Hematopoietic multipotent progenitor cell treated with erythropoietin and hydrocortisone succinate and interleukin-3 and kit ligand, for 6 days (in vitro differentiated cells): Measurements from ENCODE around the gene S100PBP.

ENCODE experiments used
- DNase-seq: peaks from one replicate; pipeline ENCODE4 v3.0.0-alpha.2; 2015

The S100PBP gene

DNA sequence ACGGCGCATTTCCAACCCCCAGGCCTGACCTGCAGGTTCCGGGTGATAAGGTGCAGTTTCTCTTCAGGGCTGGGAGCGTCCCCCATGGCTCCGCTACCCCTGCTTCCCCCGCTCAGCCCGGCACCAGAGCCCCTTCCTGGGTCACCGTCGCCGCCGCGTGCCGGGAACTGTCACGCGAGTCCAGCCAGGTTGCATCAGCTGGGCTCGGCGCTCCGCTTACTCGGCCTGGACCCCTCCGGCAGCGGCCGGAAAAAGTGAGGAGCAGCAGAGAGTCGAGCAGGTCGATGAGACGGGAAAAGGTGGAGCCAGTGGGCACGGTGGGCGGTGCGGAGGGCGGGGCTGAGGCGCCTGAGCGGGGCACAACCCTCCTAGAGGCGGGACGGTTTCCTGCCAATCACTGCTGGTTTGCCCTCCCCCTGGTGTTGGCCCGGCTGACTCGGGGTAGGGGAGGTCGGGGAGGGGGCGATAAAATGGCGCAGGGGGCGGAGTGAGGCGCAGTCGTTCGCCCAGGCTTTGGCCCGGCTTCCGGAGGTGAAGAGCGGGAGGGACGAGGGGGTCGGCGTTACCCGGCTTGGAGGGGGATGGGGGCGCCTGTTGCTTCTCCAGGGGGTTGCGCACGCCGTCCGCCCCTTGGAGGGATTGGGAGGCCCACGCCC, at the start of gene S100PBP, which contains the start of gene YARS1:
Gene S100PBP, plus strand, starts transcription at position 495 of the 656 bp plus-strand sequence. CDS start 8,447 bp downstream, outside the sequence.
Gene YARS1, minus strand, starts transcription at position 200 of the 656 bp plus-strand sequence. Its CDS starts 114 bp downstream, at position 86.
- DNase-seq, result peak; percentile 99

DNA sequence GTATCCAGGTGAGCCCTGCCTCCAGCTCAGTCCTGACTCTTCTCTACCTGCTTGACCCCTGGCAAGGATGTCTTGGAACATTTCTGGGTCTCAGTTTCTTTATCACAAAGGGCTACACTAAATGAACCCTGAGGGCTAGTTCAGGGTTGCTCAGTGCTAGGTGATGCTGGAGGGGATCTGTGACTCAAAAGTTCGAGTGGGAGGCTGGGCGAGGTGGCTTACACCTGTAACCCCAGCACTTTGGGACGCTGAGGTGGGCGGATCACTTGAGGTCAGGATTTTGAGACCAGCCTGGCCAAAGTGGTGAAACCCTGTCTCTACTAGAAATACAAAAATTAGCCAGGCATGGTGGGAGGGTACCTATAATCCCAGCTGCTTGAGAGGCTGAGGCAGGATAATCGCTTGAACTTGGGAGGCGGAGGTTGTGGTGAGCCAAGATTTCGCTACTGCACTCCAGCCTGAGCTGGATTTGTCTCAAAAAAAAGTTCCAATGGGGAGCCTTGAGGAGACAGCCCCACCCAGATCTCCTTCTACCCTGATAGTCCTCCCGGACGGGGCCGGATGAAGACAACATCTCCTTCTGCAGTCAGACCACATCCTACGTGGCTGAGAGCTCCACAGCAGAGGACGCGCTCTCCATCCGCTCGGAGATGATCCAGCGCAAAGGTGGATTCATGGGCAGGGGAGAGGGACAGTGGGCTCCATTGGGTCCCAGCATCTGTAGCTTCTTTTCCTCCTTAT, 49.2 kb upstream of the S100PBP start:
- no peak for DNase-seq

DNA sequence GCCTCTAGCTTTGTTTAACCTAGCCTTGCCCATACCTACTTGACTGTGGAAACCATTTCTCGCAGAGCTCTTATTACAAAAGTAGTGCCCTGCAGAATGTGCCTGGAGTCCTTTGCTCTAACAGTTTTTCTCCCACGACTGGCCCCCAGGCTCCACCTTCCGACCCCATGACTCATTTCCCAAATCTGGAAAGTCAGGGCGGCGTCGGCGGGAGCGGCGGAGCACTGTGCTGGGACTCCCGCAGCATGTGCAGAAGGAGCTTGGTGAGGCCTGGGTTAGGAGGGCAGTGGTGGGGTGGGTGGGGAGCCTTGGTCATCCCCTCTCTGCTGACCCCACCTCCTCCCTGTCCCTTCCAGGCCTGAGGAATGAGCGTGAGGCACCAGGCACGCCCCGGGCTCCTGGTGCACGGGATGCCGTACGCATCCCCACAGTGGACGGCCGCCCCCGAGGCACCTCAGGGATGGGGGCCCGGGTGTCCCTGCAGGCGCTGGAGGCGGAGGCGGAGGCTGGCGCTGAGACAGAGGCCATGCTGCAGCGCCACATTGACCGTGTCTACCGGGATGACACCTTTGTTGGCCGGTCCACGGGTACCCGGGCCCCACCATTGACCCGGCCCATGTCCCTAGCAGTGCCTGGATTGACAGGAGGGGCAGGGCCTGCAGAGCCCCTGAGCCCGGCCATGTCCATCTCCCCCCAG, 47.8 kb upstream of the S100PBP start:
- no peak for DNase-seq

DNA sequence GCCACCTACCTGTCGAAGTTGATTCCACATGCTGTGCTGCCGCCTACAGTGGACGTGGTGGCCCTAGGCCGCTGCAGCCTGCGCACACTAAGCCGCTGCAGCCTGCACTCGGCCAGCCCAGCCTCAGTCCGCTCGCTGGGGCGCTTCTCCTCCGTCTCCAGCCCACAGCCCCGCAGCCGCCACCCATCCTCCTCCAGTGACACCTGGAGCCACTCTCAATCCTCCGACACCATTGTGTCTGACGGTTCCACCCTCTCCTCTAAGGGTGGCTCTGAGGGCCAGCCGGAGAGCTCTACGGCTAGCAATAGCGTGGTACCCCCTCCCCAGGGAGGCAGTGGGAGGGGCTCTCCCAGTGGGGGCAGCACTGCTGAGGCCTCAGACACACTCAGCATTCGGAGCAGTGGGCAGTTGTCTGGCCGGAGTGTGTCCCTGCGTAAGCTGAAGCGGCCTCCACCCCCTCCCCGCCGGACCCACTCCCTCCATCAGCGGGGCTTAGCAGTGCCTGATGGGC, 47.2 kb upstream of the S100PBP start:
- no peak for DNase-seq

DNA sequence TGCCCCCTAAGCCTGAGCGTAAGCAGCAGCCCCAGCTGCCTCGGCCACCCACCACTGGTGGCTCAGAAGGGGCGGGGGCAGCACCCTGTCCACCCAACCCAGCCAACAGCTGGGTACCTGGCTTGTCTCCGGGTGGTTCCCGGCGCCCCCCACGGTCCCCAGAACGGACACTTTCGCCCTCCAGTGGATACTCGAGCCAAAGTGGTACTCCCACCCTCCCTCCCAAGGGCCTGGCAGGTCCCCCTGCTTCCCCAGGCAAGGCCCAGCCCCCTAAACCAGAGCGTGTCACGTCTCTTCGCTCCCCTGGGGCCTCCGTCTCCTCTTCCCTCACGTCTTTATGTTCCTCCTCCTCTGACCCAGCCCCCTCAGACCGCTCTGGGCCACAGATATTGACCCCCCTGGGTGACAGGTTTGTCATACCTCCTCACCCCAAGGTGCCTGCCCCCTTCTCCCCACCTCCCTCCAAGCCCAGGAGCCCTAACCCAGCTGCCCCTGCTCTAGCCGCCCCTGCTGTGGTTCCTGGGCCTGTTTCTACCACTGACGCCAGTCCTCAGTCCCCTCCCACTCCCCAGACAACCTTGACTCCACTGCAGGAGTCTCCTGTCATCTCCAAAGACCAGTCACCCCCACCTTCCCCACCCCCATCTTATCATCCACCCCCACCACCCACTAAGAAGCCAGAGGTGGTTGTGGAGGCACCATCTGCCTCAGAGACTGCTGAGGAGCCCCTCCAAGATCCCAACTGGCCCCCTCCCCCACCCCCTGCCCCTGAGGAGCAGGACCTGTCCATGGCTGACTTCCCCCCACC, 46.5 kb upstream of the S100PBP start:
- no peak for DNase-seq

DNA sequence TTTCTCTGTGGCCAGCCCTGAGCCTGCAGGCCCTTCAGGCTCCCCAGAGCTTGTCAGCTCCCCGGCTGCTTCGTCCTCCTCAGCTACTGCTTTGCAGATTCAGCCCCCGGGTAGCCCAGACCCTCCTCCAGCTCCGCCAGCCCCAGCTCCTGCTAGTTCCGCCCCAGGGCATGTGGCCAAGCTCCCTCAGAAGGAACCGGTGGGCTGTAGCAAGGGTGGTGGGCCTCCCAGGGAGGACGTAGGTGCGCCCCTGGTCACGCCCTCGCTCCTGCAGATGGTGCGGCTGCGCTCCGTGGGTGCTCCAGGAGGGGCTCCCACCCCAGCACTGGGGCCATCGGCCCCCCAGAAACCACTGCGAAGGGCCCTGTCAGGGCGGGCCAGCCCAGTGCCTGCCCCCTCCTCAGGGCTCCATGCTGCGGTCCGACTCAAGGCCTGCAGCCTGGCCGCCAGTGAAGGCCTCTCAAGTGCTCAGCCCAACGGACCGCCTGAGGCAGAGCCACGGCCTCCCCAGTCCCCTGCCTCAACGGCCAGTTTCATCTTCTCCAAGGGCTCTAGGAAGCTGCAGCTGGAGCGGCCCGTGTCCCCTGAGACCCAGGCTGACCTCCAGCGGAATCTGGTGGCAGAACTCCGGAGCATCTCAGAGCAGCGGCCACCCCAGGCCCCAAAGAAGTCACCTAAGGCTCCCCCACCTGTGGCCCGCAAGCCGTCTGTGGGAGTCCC, 45.7 kb upstream of the S100PBP start:
- DNase-seq, result no peak

DNA sequence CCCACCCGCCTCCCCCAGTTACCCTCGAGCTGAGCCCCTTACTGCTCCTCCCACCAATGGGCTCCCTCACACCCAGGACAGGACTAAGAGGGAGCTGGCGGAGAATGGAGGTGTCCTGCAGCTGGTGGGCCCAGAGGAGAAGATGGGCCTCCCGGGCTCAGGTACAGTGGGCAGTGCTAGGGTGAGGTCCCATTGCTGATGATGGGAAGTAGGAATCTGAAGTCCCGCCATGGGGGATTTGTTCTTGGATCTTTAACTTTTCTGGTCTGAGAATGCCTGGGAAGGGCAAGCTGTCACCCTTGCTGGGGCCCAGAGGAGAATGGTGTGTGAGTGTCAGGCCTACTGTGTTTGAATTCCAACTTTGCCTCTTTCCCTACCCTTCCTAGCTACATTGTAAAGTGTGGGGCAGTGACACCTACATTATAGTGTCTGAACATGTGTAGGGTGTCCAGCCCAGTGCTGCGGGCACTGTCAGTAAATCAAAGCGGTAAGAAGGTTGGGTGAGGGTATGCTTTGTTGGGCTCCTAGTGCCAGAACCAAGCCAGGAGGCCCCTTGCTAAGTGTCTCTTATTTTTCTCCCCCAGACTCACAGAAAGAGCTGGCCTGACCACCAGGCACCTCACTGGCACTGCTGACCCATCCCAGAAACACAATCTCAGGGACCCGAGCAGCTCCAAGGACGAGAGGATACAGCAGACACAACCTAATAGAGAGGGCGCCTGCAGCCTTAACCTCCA, 45.0 kb upstream of the S100PBP start:
- no peak for DNase-seq

DNA sequence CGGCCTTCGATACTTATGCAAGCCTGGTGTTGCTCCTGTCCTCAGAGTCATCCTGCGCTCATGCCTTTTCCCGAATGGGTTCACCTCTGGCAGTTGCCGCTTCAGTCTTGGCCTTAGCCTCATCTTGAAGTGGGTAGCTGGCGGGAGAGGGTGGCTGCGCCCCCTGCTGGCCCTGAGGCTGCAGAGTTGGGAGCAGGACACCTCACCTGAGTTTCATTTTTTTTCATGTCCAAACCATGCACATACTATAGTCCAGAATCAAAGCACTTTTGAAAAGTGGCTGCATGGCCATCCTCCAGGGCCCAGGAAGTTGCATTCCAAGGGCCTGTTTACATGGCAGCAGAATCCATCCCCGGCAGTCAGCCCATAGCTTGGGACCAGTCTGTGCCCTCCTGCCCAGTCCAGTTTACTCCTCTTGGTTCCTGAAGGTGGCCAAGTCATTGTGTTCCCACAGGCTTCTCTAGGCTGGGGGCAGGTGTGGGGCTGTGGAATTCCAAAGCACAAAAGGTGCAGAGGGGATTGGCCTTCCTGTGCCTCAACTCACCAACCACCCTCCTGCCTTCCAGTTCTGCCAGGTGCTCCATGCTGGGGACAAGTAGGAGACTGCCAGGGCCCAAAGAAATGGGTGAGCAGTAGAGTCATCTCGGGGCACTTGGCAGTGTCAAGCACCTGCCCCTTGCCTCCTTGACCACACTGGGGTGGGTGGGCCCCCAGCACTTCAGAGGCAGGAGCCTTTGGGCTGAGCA, 44.3 kb upstream of the S100PBP start:
- peak; percentile 86 for DNase-seq

DNA sequence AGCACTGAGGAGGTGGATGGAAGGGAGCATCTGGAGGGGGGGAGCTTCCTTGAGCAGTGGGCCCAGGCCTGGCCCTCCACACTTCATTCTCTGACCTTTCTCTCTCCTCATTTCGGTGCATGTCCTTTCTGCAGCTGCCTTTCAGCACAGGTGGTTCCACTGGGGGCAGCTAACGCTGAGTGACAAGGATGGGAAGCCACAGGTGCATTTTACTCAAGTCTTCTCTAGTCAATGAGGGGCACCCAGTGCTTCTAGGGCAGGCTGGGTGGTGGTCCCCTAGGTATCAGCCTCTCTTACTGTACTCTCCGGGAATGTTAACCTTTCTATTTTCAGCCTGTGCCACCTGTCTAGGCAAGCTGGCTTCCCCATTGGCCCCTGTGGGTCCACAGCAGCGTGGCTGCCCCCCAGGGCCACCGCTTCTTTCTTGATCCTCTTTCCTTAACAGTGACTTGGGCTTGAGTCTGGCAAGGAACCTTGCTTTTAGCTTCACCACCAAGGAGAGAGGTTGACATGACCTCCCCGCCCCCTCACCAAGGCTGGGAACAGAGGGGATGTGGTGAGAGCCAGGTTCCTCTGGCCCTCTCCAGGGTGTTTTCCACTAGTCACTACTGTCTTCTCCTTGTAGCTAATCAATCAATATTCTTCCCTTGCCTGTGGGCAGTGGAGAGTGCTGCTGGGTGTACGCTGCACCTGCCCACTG, 43.5 kb upstream of the S100PBP start:
- no peak for DNase-seq

DNA sequence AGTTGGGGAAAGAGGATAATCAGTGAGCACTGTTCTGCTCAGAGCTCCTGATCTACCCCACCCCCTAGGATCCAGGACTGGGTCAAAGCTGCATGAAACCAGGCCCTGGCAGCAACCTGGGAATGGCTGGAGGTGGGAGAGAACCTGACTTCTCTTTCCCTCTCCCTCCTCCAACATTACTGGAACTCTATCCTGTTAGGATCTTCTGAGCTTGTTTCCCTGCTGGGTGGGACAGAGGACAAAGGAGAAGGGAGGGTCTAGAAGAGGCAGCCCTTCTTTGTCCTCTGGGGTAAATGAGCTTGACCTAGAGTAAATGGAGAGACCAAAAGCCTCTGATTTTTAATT, 43.0 kb upstream of the S100PBP start:
- no peak for DNase-seq

DNA sequence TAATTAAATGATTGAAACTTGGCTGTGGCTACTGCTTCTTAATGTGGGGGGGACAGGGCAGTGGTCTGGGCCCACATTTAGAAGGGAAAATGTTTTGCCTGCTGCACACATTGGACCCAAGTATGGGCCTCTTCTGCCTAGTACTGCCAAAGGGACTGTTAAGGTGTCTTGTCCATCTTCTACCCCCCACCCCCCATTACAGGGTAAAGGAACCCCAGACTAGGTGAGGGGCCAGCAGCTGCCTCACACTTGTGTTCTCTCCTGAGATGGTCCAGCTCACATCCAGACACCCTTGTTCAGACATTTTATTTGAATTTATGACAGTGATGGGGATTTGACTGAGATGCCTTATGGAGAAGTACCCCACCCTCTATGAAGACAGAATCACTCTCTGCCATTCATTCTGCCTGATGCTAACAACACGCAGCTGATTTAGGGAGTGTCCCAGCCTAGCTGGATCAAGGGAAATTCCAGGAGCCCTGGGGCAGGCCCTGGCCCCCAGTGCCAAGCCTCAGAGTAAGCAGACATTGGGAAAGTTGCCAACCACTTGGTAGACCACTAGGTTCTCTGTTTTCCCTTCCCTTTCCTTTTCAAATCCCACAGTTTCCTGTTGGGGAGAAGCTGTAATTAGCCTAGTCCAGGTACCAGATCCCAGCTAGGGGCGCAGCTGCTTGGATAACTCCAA, 42.4 kb upstream of the S100PBP start:
- DNase-seq, result no peak

DNA sequence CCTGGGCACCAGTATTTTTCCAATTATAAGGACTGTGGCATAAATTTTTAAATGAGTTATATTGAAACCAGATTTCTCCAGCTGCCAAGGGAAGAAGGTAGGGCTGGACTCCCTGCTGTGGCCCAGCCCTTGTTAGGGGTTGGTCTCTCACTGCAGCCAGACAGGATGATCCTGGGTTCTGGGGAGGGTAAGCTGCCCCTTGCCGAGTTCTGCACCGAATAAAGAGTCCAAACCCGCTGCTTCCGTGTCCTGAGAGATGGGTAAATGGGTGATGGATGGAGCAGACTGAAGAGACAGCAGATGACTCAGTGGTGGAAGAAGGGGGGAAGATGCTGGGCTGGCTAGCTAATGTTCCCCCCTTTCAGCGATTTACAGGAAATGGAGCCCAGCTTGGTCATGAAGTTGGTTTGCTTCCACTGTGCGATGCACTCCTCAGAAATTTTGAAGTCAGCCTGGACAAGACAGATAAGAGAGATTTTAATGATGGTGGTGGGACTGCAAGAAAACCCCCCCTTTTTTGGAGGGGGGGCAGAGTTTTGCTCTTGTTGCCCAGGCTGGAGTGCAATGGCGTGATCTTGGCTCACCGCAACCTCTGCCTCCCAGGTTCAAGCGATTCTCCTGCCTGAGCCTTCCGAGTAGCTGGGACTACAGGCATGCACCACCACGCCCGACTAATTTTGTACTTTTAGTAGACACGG, 41.7 kb upstream of the S100PBP start:
- DNase-seq, result no peak

DNA sequence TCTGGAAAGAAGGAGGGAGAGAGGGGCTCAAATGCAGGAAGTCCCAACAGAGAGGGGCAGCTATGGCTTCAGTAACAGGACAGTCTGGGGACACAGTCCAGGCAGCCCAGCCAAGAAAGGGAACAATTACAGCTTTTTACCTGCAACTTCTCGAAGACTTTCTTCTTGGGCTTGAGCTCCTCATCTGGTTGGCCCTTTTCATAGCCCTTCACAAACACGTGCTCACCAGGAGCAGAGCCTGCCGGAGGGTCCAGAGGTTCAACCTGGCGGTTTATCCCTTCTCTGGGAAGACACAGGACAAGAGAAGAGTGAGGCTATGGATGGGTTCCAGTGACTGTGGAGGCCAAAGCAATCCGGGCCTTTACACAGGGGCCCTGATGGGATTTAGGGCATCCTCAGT, 38.2 kb upstream of the S100PBP start:
- DNase-seq, result no peak

DNA sequence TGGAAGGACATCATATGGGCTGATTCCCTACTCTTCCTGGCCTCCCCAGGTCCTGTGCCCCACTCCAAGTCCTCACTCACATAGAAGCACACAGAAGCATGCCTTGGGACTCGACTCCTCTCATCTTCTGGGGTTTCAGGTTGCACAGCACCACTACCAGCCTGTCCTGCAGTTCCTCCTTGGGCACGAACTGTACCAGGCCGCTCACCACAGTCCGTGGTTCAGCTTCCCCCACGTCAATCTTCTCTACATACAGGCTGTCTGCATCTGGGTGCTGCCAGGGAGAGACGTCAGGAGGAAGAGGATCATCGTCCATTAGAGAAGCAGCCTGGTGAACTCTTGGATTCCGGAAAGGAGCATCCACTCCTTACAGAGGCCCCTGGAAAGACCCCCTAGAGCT, 37.4 kb upstream of the S100PBP start:
- no peak for DNase-seq

DNA sequence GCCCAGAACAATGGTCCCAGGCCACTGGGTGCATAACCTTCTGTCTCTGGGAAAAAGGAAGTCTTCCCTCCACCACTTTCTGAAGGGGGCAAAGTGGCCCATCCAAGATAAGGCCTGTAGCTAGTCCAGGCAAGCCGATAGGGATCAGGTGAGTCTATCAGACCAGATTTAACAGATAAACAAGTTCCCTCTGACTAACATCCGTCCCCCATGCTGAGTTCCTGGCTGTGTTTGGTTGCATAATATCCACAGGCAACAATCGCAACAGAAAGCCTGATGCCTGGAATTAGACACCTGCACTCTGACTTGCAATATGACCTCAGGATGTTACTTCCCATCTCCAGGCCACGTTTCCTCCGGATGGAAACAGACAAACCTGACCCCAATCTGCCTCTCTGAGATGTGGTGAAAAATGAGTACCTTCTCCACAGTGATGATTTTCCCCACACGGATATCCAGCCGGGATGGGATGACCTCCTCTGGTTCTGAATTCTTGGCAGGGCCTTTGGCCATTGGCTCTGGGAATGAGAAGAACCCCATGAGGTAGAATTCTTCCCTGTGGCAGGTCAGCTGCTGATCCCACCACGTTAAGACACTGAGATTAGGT, 36.7 kb upstream of the S100PBP start:
- peak; percentile 50 for DNase-seq

DNA sequence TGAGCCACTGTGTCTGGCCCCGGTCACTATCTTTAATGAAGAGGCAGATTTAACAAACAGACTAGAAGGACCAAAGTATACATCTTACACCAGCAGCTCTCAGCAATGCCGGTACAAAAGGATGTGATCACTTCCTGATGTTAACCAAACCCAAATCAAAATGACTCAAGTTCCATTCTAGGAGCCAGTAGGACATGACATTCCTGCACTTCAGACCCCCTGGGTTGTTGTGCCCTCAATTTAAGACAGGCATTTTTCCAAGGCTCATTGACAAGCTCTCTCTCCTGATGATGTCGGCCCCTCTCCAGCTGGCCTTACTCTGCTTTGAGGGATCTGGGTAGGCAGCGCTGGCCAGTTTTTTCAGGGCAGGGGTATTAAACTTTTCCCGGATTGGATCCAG, 35.4 kb upstream of the S100PBP start:
- no peak for DNase-seq

DNA sequence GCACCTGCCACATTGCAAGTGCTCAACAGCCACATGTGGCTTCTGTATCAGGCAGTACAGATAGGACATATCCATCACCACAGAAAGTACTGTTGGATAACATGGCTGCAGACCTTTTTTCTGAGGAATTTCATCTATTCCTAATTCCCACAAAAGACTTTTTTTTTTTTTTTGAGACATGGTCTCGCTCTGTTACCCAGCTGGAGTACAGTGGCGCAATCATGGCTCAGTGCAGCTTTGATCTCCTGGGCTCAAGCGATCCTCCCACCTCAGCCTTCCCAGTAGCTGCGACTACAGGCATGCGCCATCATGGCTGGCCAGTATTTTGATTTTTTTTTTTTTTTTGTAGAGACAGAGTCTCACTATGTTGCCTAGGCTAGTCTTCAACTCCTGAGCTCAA, 33.6 kb upstream of the S100PBP start:
- no peak for DNase-seq

DNA sequence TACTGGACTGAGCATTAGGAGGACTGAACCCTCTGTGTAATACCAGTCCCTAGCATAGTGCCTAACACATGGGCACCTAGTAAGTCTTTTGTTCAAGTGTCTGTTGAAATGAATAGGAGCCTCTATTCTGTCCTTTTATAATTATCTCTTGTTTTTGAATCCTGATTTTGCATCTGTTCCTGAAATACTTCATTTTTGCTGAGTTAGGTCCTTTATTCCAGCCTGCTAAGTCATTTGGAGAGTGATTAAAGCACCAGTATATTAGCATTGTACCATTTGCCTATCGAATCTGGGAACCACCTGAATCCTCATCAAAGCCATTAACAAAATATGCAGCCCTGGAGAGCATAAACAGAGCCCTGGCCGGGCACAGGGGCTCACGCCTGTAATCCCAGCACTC, 32.6 kb upstream of the S100PBP start:
- no peak for DNase-seq
